Breast epithelium (tissue), 4 donors: ENCODE data around the gene NLRP11. TPM values are rescaled to one million over a fixed set of nuclear protein-coding genes. Genes with fewer than 3 reads are reported as not detected.

Experiments used
- DNase-seq, 2 donors: peaks; one replicate each; pipeline ENCODE4 v3.0.0-alpha.2; 2019; ENCODE audit warnings: low spot score in 2 of 2
- H3K27ac ChIP-seq, 2 donors: fragments of 200-600 bp; sonication (generic) in 1 of 2; one replicate each; pipeline ENCODE4 v1.5.1; 2016 to 2019; ENCODE audit warnings: mild to moderate bottlenecking in 1 of 2
- H3K27me3 ChIP-seq, 2 donors: fragments of 200-600 bp; sonication (generic) in 1 of 2; one replicate each; pipeline versions ENCODE4 v1.5.1 to v1.6.0; 2017 to 2019; ENCODE audit warnings: control low read depth in 1 of 2, mild to moderate bottlenecking in 1 of 2
- H3K36me3 ChIP-seq: fragments of 200-600 bp; one replicate; pipeline ENCODE4 v1.5.1; 2019
- H3K4me1 ChIP-seq, 2 donors: fragments of 200-600 bp; sonication (generic); one replicate each; pipeline ENCODE4 v1.5.1; 2016 to 2019; ENCODE audit warnings: control low read depth in 1 of 2
- H3K4me3 ChIP-seq, 3 donors: fragments of 200-600 bp; sonication (generic); 1 replicate in 2 of 3; 2 replicates in 1 of 3; pipeline ENCODE4 v1.5.1; 2016 to 2019; ENCODE audit warnings: mild to moderate bottlenecking in 3 of 3, moderate library complexity in 2 of 3
- H3K9me3 ChIP-seq, 2 donors: fragments of 200-600 bp; sonication (generic) in 1 of 2; one replicate each; pipeline ENCODE4 v1.5.1; 2016 to 2019; ENCODE audit warnings: control low read depth in 1 of 2
- CTCF ChIP-seq, 3 donors: fragments of 450-650 bp; IDR thresholded peaks; one replicate each; pipeline ENCODE4 v1.5.1; 2016 to 2017; ENCODE audit warnings: antibody characterized with exemption in 3 of 3, mild to moderate bottlenecking in 3 of 3, moderate library complexity in 3 of 3
- POLR2A ChIP-seq: fragments of 450-650 bp; IDR thresholded peaks from one replicate; pipeline ENCODE4 v1.6.1; 2016; ENCODE audit warnings: antibody characterized with exemption, mild to moderate bottlenecking, moderate library complexity
- POLR2AphosphoS5 ChIP-seq, 3 donors: sonication (generic); formaldehyde crosslinking; IDR thresholded peaks; one replicate each; pipeline ENCODE4 v1.6.1; 2017; ENCODE audit warnings: antibody characterized with exemption in 3 of 3
- intact Hi-C: fragments of 100-400 bp; cut with DNase I; formaldehyde crosslinking; loops from one replicate; pipeline ENCODE4 v1.15.1; 2023; ENCODE audit warnings: low total_unique reads
- total RNA-seq, 3 donors: library from RNA; depleted of rRNA; stranded (reverse); fragments of >200 nt; gene quantifications; one replicate each; pipeline ENCODE4 v1.1.0, GENCODE V29; 2016

NLRP11 gene
- total RNA-seq, 3 donors from 2014 or later: 0.33 TPM; not detected in 2

GRCh38 chr19:55858969-55859368, 27.2 kb upstream of the NLRP11 start:
- Histone ChIP-seq H3K27ac (no peak overlapping the region), H3K4me3 (no peak overlapping the region), H3K9me3 (no peaks in the 10 kb centered on the region), H3K4me1 (no peaks in the 10 kb centered on the region), H3K36me3 (no peaks in the 10 kb centered on the region), H3K27me3 (no peaks in the 10 kb centered on the region)
- intact Hi-C loops: no loop called here
- DNase-seq: no peak
- TF ChIP-seq POLR2A: no peak

- H3K9me3 ChIP-seq: no peaks in the 10 kb centered on the region
- intact Hi-C loops: no loop called here
- H3K4me3 ChIP-seq: no peak overlapping the region
- no peak overlapping the region for H3K27ac ChIP-seq
- no peaks in the 10 kb centered on the region for H3K4me1 ChIP-seq
- no peak for TF ChIP-seq POLR2AphosphoS5 (IDR thresholded peaks at IDR 0.05)
- TF ChIP-seq POLR2A: no peak
- no peak for TF ChIP-seq CTCF (IDR thresholded peaks at IDR 0.05)
- DNase-seq: no peak
- H3K27me3 ChIP-seq: no peaks in the 10 kb centered on the region
- H3K36me3 ChIP-seq: no peaks in the 10 kb centered on the region
These were observed 26.6 kb upstream of the NLRP11 start for GRCh38 chr19:55858401-55858800.

GRCh38 chr19:55857974-55858373, 26.2 kb upstream of the NLRP11 start:
- Histone ChIP-seq H3K27ac (no peak overlapping the region), H3K9me3 (no peaks in the 10 kb centered on the region), H3K4me1 (no peaks in the 10 kb centered on the region), H3K4me3 (no peak overlapping the region), H3K27me3 (no peaks in the 10 kb centered on the region), H3K36me3 (no peaks in the 10 kb centered on the region)
- no peak for DNase-seq
- TF ChIP-seq CTCF (IDR thresholded peaks at IDR 0.05) (no peak), POLR2AphosphoS5 (IDR thresholded peaks at IDR 0.05) (no peak), POLR2A (no peak)
- intact Hi-C loops: no loop called here

GRCh38 chr19:55857149-55857548, 25.4 kb upstream of the NLRP11 start:
- Histone ChIP-seq H3K4me3 (no peak overlapping the region), H3K9me3 (no peaks in the 10 kb centered on the region), H3K27ac (no peak overlapping the region), H3K4me1 (no peaks in the 10 kb centered on the region), H3K27me3 (no peaks in the 10 kb centered on the region), H3K36me3 (no peaks in the 10 kb centered on the region)
- no peak for TF ChIP-seq CTCF (IDR thresholded peaks at IDR 0.05)
- no peak for TF ChIP-seq POLR2AphosphoS5 (IDR thresholded peaks at IDR 0.05)
- TF ChIP-seq POLR2A: no peak
- DNase-seq: no peak
- intact Hi-C loops: no loop called here

GRCh38 chr19:55855160-55855559, 23.4 kb upstream of the NLRP11 start:
- Histone ChIP-seq H3K4me1 (no peaks in the 10 kb centered on the region), H3K27me3 (no peaks in the 10 kb centered on the region), H3K9me3 (no peaks in the 10 kb centered on the region), H3K4me3 (no peak overlapping the region), H3K27ac (no peak overlapping the region), H3K36me3 (no peaks in the 10 kb centered on the region)
- intact Hi-C loops: no loop called here
- DNase-seq: no peak
- TF ChIP-seq POLR2AphosphoS5 (IDR thresholded peaks at IDR 0.05) (no peak), CTCF (IDR thresholded peaks at IDR 0.05) (no peak), POLR2A (no peak)

- Histone ChIP-seq H3K27me3 (no peaks in the 10 kb centered on the region), H3K36me3 (no peaks in the 10 kb centered on the region), H3K4me1 (no peaks in the 10 kb centered on the region), H3K4me3 (no peak overlapping the region), H3K27ac (no peak overlapping the region), H3K9me3 (peaks cover 5 to 10% of the 10 kb centered on the region in 2 donors)
- TF ChIP-seq CTCF (IDR thresholded peaks at IDR 0.05) (no peak), POLR2A (no peak), POLR2AphosphoS5 (IDR thresholded peaks at IDR 0.05) (no peak)
- intact Hi-C loops: no loop called here
- DNase-seq: no peak
These were observed 7.1 kb upstream of the NLRP11 start for GRCh38 chr19:55838906-55839305.
